ENCODE data around the gene TRIM72.

Gene TRIM72

GRCh38 chr16:31273187-31273586 lies 59.3 kb downstream of the TRIM72 start:
- no peak for TF ChIP-seq CTCF (IDR thresholded peaks at IDR 0.05)

GRCh38 chr16:31273676-31274075 lies 59.8 kb downstream of the TRIM72 start:
- TF ChIP-seq CTCF (IDR thresholded peaks at IDR 0.05) = no peak

- TF ChIP-seq CTCF (IDR thresholded peaks at IDR 0.05) = no peak
These were observed 61.2 kb downstream of the TRIM72 start for GRCh38 chr16:31274831-31275816.

GRCh38 chr16:31276600-31276999 lies 62.7 kb downstream of the TRIM72 start:
- TF ChIP-seq CTCF (IDR thresholded peaks at IDR 0.05) = no peak

GRCh38 chr16:31277659-31278260 lies 63.8 kb downstream of the TRIM72 start:
- TF ChIP-seq CTCF (IDR thresholded peaks at IDR 0.05) = no peak

Data from LNCAP (cell line).